GM21576 (cell line): Measurements from ENCODE around the gene TAS2R40.
"Not testable (repeated sequence)": the region's sequence is repeated elsewhere in the genome, so short reads cannot be mapped to it uniquely, and the experiment has no call there.

Experiments used
- ATAC-seq: cut with Tn5 transposase; IDR thresholded peaks from one replicate; pipeline ENCODE4 v1.9.1; 2021; ENCODE audit warnings: mild to moderate bottlenecking, moderate library complexity; ENCODE audit not compliant: unreplicated experiment

The TAS2R40 gene

GRCh38 chr7:143248761-143249354 is 27.0 kb downstream of the TAS2R40 start:
- no peak for ATAC-seq

- no peak for ATAC-seq
Measured at GRCh38 chr7:143250199-143250598, 28.4 kb downstream of the TAS2R40 start.

- ATAC-seq, result no peak
Measured at GRCh38 chr7:143250822-143251221, 29.0 kb downstream of the TAS2R40 start.

DNA sequence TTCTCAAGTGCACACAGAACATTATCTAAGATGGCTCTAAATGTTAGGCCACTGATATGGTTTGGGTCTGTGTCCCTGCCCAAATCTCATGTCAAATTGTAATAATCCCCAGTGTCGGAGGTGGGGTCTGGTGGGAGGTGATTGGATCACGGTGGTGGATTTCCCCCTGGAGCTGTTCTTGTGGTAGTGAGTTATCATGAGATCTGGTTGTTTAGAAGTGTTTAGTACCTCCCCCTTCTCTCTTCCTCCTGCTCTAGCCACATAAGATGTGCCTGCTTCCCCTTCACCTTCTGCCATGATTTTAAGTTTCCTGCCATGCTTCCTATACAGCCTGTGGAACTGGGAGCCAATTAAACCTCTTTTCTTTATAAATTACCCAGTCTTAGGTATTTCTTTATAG is 30.2 kb downstream of the TAS2R40 start:
- no peak for ATAC-seq

GRCh38 chr7:143255564-143255963 is 33.7 kb downstream of the TAS2R40 start:
- ATAC-seq, result no peak

DNA sequence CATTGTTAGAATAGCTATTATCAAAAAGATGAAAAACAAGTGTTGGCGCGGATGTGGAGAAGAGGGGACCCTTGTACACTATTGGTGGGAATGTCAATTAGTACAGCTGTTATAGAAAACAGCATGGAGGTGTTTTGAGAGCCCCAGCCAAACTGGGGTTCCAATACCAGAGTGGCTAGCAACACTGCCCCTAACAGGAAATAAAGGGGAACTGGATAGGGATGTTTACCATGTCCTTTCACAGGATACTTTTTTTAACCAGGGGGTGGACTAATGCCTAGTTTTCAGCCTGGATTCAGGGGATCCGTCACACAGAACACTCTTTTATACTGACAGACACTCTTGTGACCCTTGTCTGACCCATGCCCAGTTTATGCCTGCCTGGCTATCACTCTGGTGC is 34.5 kb downstream of the TAS2R40 start:
- ATAC-seq, result no peak

- ATAC-seq, result peak; percentile 88
Measured at GRCh38 chr7:143256932-143257331, 35.1 kb downstream of the TAS2R40 start.

GRCh38 chr7:143257501-143257900 is 35.7 kb downstream of the TAS2R40 start:
- ATAC-seq, result no peak

- ATAC-seq, result peak; percentile 35
Measured at GRCh38 chr7:143258831-143259230, 37.0 kb downstream of the TAS2R40 start.

GRCh38 chr7:143259765-143260164 is 37.9 kb downstream of the TAS2R40 start:
- ATAC-seq, result no peak

DNA sequence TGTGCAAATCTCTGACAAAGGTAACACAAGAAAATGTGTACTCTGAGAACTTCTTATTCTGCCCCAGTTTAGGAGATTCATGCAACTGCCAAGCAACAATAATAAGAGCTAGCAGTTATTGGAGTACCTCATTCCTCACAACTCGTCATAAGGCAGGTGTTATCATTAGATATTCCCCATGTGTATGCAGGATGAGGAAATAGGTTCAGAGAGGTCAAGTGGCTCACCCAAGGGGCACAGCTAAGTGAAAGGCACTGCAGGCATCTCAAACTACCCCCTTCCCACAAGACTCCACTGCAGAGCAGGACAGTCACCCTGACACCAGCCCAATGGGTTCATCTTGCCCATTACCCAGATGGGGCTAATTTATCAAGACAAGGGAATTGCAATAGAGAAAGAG is 40.1 kb downstream of the TAS2R40 start:
- ATAC-seq, result no peak

DNA sequence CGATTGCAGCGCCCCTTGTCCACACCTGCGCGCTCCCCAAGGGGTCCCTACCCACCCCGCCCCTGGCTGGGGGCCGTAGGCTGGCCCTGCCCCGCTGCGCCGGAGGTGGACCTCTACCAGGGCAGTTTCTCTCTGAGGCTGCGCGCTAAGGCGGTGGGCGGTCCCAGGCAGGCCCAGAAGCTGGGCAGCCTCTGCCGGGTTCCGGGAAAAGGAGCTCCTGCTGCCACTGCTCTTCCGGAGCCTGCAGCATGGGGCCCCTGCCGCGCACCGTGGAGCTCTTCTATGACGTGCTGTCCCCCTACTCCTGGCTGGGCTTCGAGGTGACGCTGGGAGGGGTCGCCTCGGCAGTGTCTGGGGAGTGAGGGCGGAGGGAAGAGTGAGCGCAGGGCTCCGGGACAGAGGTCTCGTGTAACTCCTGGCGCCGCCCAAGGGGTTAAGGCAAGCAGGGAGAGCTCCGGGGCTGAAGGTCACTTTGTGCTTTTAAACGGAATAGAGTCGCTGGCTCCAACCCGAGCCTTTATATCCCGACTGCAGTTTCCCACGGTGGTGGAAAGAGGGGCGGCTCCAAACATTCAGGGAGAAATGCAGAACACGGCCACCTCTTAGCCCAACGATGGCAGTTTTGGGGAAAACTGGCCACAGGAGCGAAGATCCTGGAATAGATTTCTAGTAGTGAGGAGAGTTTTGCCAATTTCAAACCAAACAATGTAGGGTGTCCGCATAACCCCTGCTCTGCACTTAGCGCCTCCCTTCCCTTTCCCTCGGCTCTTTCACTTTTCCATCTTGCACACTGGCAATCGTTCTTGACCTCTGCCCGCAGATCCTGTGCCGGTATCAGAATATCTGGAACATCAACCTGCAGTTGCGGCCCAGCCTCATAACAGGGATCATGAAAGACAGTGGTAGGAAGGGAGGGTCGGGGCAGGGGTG is 41.7 kb downstream of the TAS2R40 start, which contains the start of gene GSTK1:
Gene GSTK1 (plus strand): TSS at position 176 of the 930 bp plus-strand sequence. CDS start 73 bp downstream, at position 249.
- peak; percentile 97 for ATAC-seq

- ATAC-seq, result not testable (repeated sequence)
Measured at GRCh38 chr7:143264196-143264568, 42.3 kb downstream of the TAS2R40 start.

DNA sequence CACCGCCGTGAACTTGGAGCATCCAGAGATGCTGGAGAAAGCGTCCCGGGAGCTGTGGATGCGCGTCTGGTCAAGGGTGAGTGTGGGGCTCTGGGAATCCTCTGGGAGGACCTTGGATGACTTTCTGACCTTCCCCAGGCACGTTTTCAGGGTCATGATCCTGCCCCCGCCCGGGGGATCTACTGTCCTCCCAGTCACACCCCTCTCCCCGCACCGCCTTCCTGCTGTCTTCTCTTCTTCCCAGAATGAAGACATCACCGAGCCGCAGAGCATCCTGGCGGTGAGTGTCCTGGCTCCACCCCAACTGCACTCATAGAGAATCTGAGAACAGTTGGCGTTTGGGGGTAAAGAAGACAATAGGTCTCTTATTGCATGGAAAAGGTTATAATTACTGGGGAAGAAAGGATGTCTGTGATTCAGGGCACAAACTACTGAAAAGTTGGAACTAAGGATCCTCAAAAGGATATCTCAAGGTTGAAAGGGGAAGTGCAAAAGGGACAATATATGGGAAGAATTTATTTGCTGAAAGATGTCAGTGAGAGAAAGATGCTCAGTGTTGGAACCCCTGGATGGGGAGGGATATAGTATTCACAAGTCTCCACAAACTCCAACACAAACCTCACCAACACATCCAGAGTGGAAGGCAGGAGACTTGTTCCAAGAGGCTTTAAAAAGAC is 43.3 kb downstream of the TAS2R40 start:
- ATAC-seq, result no peak

DNA sequence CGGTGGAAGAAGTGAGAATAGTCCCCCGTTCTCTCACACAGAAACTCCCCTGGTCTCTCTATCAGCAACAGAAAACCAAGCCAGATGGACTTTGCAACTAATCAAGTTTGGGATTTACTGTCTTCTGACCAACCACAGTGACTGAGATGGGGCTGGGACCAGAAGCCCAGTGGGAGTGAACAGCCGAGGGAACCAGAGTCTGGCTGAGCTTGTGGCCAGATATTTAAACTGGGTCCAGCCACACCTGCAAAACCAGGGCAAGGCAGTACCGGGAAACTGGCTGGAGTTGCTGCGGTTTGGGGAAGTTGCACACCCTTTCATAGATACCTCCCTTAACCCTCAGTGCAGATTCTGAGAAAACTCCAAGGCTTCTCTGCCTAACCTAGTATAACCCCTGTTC is 47.4 kb downstream of the TAS2R40 start:
- ATAC-seq, result no peak

GRCh38 chr7:143271240-143271639 is 49.4 kb downstream of the TAS2R40 start:
- ATAC-seq, result no peak
